ENCODE measurements around the gene XPC. TPM values are rescaled to one million over a fixed set of nuclear protein-coding genes. Genes with fewer than 3 reads are reported as not detected.

XPC gene
- total RNA-seq, 2 donors from 2014 or later = 31.9 to 39.7 TPM

- Mint-ChIP-seq H3K27me3 (no peaks in the 10 kb centered on the region), H3K9me3 (no peaks in the 10 kb centered on the region), H3K4me1 (peaks cover 44% of the 10 kb centered on the region), H3K4me3 (peak overlapping the region; percentile 40), H3K27ac (peak overlapping the region; percentile 96), H3K36me3 (ENCODE audit: low read depth) (peaks cover 70% of the 10 kb centered on the region)
- peak; percentile 54 for ATAC-seq (replicated peaks)
Observed at GRCh38 chr3:14142567-14143270, 35.7 kb downstream of the XPC start.

- ATAC-seq (replicated peaks) = no peak
- H3K36me3 Mint-ChIP-seq (ENCODE audit: low read depth) = peaks cover 62% of the 10 kb centered on the region
- H3K27me3 Mint-ChIP-seq = no peaks in the 10 kb centered on the region
- H3K4me1 Mint-ChIP-seq = peaks cover 44% of the 10 kb centered on the region
- H3K4me3 Mint-ChIP-seq = peak overlapping the region; percentile 40
- H3K9me3 Mint-ChIP-seq = no peaks in the 10 kb centered on the region
- peak overlapping the region; percentile 96 for H3K27ac Mint-ChIP-seq
Observed at GRCh38 chr3:14141602-14142341, 36.6 kb downstream of the XPC start.

- Mint-ChIP-seq H3K27me3 (no peaks in the 10 kb centered on the region), H3K27ac (peak overlapping the region; percentile 96), H3K4me1 (peaks cover 42% of the 10 kb centered on the region), H3K36me3 (ENCODE audit: low read depth) (peaks cover 61% of the 10 kb centered on the region), H3K9me3 (no peaks in the 10 kb centered on the region), H3K4me3 (no peak overlapping the region)
- ATAC-seq (replicated peaks) = no peak
Observed at GRCh38 chr3:14141144-14141543, 37.3 kb downstream of the XPC start.

GRCh38 chr3:14140668-14141067 is 37.7 kb downstream of the XPC start:
- ATAC-seq (replicated peaks) = no peak
- Mint-ChIP-seq H3K27ac (no peak overlapping the region), H3K4me3 (no peak overlapping the region), H3K36me3 (ENCODE audit: low read depth) (peaks cover 63% of the 10 kb centered on the region), H3K4me1 (peaks cover 40% of the 10 kb centered on the region), H3K27me3 (no peaks in the 10 kb centered on the region), H3K9me3 (no peaks in the 10 kb centered on the region)

GRCh38 chr3:14139771-14140170 is 38.6 kb downstream of the XPC start:
- H3K36me3 Mint-ChIP-seq (ENCODE audit: low read depth) = peaks cover 65% of the 10 kb centered on the region
- H3K27me3 Mint-ChIP-seq = no peaks in the 10 kb centered on the region
- H3K4me3 Mint-ChIP-seq = no peak overlapping the region
- H3K27ac Mint-ChIP-seq = no peak overlapping the region
- no peak for ATAC-seq (replicated peaks)
- H3K4me1 Mint-ChIP-seq = peaks cover 33% of the 10 kb centered on the region
- no peaks in the 10 kb centered on the region for H3K9me3 Mint-ChIP-seq

- Mint-ChIP-seq H3K36me3 (ENCODE audit: low read depth) (peaks cover 65% of the 10 kb centered on the region), H3K4me1 (peaks cover 26% of the 10 kb centered on the region), H3K9me3 (no peaks in the 10 kb centered on the region), H3K27me3 (no peaks in the 10 kb centered on the region), H3K27ac (peak overlapping the region; percentile 58), H3K4me3 (no peak overlapping the region)
- no peak for ATAC-seq (replicated peaks)
Observed at GRCh38 chr3:14138878-14139655, 39.3 kb downstream of the XPC start.

GRCh38 chr3:14138109-14138877 is 40.1 kb downstream of the XPC start:
- no peaks in the 10 kb centered on the region for H3K27me3 Mint-ChIP-seq
- H3K36me3 Mint-ChIP-seq (ENCODE audit: low read depth) = peaks cover 72% of the 10 kb centered on the region
- peaks cover 25% of the 10 kb centered on the region for H3K4me1 Mint-ChIP-seq
- H3K27ac Mint-ChIP-seq = peak overlapping the region; percentile 58
- H3K4me3 Mint-ChIP-seq = no peak overlapping the region
- ATAC-seq (replicated peaks) = no peak
- H3K9me3 Mint-ChIP-seq = no peaks in the 10 kb centered on the region

GRCh38 chr3:14137445-14137844 is 41.0 kb downstream of the XPC start:
- H3K36me3 Mint-ChIP-seq (ENCODE audit: low read depth) = peaks cover 78% of the 10 kb centered on the region
- H3K4me1 Mint-ChIP-seq = peaks cover 18% of the 10 kb centered on the region
- H3K4me3 Mint-ChIP-seq = no peak overlapping the region
- no peaks in the 10 kb centered on the region for H3K9me3 Mint-ChIP-seq
- ATAC-seq (replicated peaks) = no peak
- H3K27me3 Mint-ChIP-seq = no peaks in the 10 kb centered on the region
- H3K27ac Mint-ChIP-seq = no peak overlapping the region

GRCh38 chr3:14137004-14137403 is 41.4 kb downstream of the XPC start:
- Mint-ChIP-seq H3K27me3 (no peaks in the 10 kb centered on the region), H3K9me3 (no peaks in the 10 kb centered on the region), H3K4me1 (peaks cover 13% of the 10 kb centered on the region), H3K36me3 (ENCODE audit: low read depth) (peaks cover 78% of the 10 kb centered on the region), H3K4me3 (no peak overlapping the region), H3K27ac (no peak overlapping the region)
- ATAC-seq (replicated peaks) = no peak

GRCh38 chr3:14135581-14135980 is 42.8 kb downstream of the XPC start:
- Mint-ChIP-seq H3K4me1 (peaks cover 8% of the 10 kb centered on the region), H3K27ac (peak overlapping the region; percentile 42), H3K27me3 (no peaks in the 10 kb centered on the region), H3K9me3 (no peaks in the 10 kb centered on the region), H3K36me3 (ENCODE audit: low read depth) (peaks cover 83% of the 10 kb centered on the region), H3K4me3 (no peak overlapping the region)
- no peak for ATAC-seq (replicated peaks)

- Mint-ChIP-seq H3K36me3 (ENCODE audit: low read depth) (peaks cover 90% of the 10 kb centered on the region), H3K4me1 (peaks cover 12% of the 10 kb centered on the region), H3K9me3 (no peaks in the 10 kb centered on the region), H3K27me3 (no peaks in the 10 kb centered on the region), H3K4me3 (no peak overlapping the region), H3K27ac (no peak overlapping the region)
- no peak for ATAC-seq (replicated peaks)
Observed at GRCh38 chr3:14134291-14134690, 44.1 kb downstream of the XPC start.

- H3K4me3 Mint-ChIP-seq = no peak overlapping the region
- no peak overlapping the region for H3K27ac Mint-ChIP-seq
Observed at GRCh38 chr3:14133876-14134275, 44.5 kb downstream of the XPC start.

GRCh38 chr3:14133188-14133800 is 45.1 kb downstream of the XPC start:
- no peak for ATAC-seq (replicated peaks)
- H3K27ac Mint-ChIP-seq = peak overlapping the region; percentile 50
- H3K4me1 Mint-ChIP-seq = peaks cover 17% of the 10 kb centered on the region
- H3K9me3 Mint-ChIP-seq = no peaks in the 10 kb centered on the region
- H3K36me3 Mint-ChIP-seq (ENCODE audit: low read depth) = peaks cover 91% of the 10 kb centered on the region
- H3K27me3 Mint-ChIP-seq = no peaks in the 10 kb centered on the region
- H3K4me3 Mint-ChIP-seq = no peak overlapping the region

More at GRCh38 chr3:14133876-14134275, 44.5 kb downstream of the XPC start:
- Mint-ChIP-seq H3K4me1 (peaks cover 14% of the 10 kb centered on the region), H3K36me3 (ENCODE audit: low read depth) (peaks cover 90% of the 10 kb centered on the region), H3K9me3 (no peaks in the 10 kb centered on the region), H3K27me3 (no peaks in the 10 kb centered on the region)
- no peak for ATAC-seq (replicated peaks)

- Mint-ChIP-seq H3K27ac (peak overlapping the region; percentile 50), H3K9me3 (no peaks in the 10 kb centered on the region), H3K4me1 (peaks cover 19% of the 10 kb centered on the region), H3K4me3 (no peak overlapping the region), H3K36me3 (ENCODE audit: low read depth) (peaks cover 91% of the 10 kb centered on the region), H3K27me3 (no peaks in the 10 kb centered on the region)
- ATAC-seq (replicated peaks) = no peak
Observed at GRCh38 chr3:14132689-14133088, 45.7 kb downstream of the XPC start.

Data from activated T-helper 17 cell treated with anti-CD3 and anti-CD28 coated beads, Interleukin-2, amount 50 U/mL, for 72 hours (primary cell).